IgD-negative memory B cell (primary cell): ENCODE results near the gene CTNNA3. TPM values are rescaled to one million over a fixed set of nuclear protein-coding genes. Genes with fewer than 3 reads are reported as not detected.
"Not testable (repeated sequence)": the region's sequence is repeated elsewhere in the genome, so short reads cannot be mapped to it uniquely, and the experiment has no call there.

ENCODE experiments used
- H3K27ac Mint-ChIP-seq, 3 donors: one replicate each; pipeline ENCODE4 v1.8.0; 2020 to 2022; ENCODE audit warnings: mild to moderate bottlenecking in 3 of 3, mixed read lengths in 3 of 3, moderate library complexity in 1 of 3
- H3K27me3 Mint-ChIP-seq: one replicate; pipeline ENCODE4 v1.8.0; 2021; ENCODE audit warnings: mixed read lengths
- H3K36me3 Mint-ChIP-seq: one replicate; pipeline ENCODE4 v1.8.0; 2020; ENCODE audit warnings: mild to moderate bottlenecking, mixed read lengths
- H3K4me1 Mint-ChIP-seq, 3 donors: one replicate each; pipeline ENCODE4 v1.8.0; 2020 to 2022; ENCODE audit warnings: mixed read lengths in 3 of 3, mild to moderate bottlenecking in 1 of 3
- H3K4me3 Mint-ChIP-seq, 4 donors: one replicate each; pipeline ENCODE4 v1.8.0; 2020 to 2022; ENCODE audit warnings: mild to moderate bottlenecking in 4 of 4, mixed read lengths in 4 of 4, moderate library complexity in 3 of 4
- H3K9me3 Mint-ChIP-seq, 3 donors: one replicate each; pipeline ENCODE4 v1.8.0; 2020 to 2021; ENCODE audit warnings: mixed read lengths in 3 of 3, mild to moderate bottlenecking in 1 of 3
- polyA plus RNA-seq: library from polyadenylated mRNA; unstranded; fragments of 300-500 nt; fragmentation: Illumina TruSeq; gene quantifications from one replicate; pipeline ENCODE4 v1.2.3, GENCODE V29; 2021

CTNNA3 gene
- polyA plus RNA-seq, 1 donor from 2014 or later = 1.0 TPM

DNA sequence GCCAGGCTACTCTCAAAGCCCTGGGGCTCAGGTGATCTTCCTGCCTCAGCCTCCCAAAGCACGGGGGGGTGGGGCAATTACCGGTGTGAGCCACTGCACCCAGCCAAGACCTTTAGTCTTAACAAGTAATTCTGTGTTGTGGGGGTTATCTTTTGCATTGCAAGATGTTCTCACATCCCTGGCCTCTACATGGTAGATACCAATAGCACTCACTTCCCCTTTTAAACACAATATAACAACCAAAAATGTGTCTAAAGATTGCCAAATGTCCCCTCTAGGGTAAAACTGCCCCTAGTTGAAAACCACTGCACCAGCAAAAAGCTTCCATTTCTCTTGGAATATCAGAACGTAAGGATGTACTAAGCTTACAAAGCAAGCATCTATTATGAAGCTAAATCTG is 225.0 kb downstream of the CTNNA3 start:
- Mint-ChIP-seq H3K4me3 (no peak overlapping the region), H3K9me3 (peaks cover 2 to 8% (median 7%) of the 10 kb centered on the region in 3 donors), H3K27me3 (peaks cover 1% of the 10 kb centered on the region), H3K4me1 (no peaks in the 10 kb centered on the region), H3K36me3 (no peaks in the 10 kb centered on the region), H3K27ac (no peak overlapping the region)

- Mint-ChIP-seq H3K4me3 (no peak overlapping the region), H3K9me3 (peaks cover 1 to 4% (median 3%) of the 10 kb centered on the region in 3 donors), H3K4me1 (peaks cover 0 to 2% (median 0%) of the 10 kb centered on the region in 3 donors), H3K27ac (no peak overlapping the region), H3K27me3 (no peaks in the 10 kb centered on the region), H3K36me3 (no peaks in the 10 kb centered on the region)
Measured at GRCh38 chr10:67464278-67464677, 231.7 kb downstream of the CTNNA3 start.

GRCh38 chr10:67452892-67453291 is 243.1 kb downstream of the CTNNA3 start:
- H3K9me3 Mint-ChIP-seq = peaks cover 0 to 18% (median 1%) of the 10 kb centered on the region in 3 donors
- no peaks in the 10 kb centered on the region for H3K4me1 Mint-ChIP-seq
- H3K27ac Mint-ChIP-seq = no peak overlapping the region
- no peak overlapping the region for H3K4me3 Mint-ChIP-seq
- peaks cover 1% of the 10 kb centered on the region for H3K36me3 Mint-ChIP-seq
- H3K27me3 Mint-ChIP-seq = no peaks in the 10 kb centered on the region

- no peaks in the 10 kb centered on the region for H3K36me3 Mint-ChIP-seq
- no peak overlapping the region for H3K4me3 Mint-ChIP-seq
- peaks cover 12 to 27% (median 22%) of the 10 kb centered on the region in 3 donors for H3K9me3 Mint-ChIP-seq
- H3K27me3 Mint-ChIP-seq = no peaks in the 10 kb centered on the region
- H3K4me1 Mint-ChIP-seq = no peaks in the 10 kb centered on the region
- no peak overlapping the region for H3K27ac Mint-ChIP-seq
Measured at GRCh38 chr10:67438605-67439304, 257.2 kb downstream of the CTNNA3 start.

DNA sequence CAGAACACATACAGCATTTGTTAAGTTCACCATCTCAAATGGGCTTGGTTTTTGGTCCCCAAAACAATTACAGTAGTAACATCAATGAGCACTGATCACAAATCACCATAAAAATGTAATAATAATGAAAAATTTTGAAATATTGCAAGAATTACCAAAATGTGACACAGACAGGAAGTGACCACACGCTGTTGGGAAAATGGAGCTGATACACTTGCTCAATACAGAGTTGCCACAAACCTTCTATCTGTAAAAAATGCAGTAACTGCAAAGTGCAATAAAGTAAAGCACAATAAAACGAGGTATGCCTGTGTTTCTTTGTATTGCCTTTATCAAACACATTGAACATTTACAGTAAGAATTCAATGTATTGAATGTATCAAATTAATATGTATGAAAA is 262.7 kb downstream of the CTNNA3 start:
- Mint-ChIP-seq H3K36me3 (no peaks in the 10 kb centered on the region), H3K9me3 (peaks cover 10% of the 10 kb centered on the region in 3 donors), H3K27ac (no peak overlapping the region), H3K27me3 (no peaks in the 10 kb centered on the region), H3K4me1 (no peaks in the 10 kb centered on the region), H3K4me3 (no peak overlapping the region)

DNA sequence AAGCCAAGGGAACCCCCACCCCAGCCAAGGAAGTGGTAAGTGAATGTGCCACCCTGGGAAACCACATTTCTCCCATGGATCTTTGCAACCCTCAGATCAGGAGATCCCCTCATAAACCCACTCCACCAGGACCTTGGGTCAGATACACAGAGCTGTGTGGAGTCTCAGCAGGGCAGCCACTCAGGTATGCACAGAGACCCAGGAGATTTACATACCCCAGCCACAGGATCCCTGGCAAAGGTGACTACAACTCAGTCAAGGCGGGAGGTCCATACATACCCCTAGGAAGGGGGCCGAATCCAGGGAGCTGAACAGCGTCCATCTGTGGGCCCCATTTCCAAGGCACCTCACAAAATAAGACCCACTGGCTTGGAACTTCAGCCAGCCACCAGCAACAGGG is 293.4 kb downstream of the CTNNA3 start:
- H3K36me3 Mint-ChIP-seq = no peaks in the 10 kb centered on the region
- no peak overlapping the region for H3K27ac Mint-ChIP-seq
- no peak overlapping the region for H3K4me3 Mint-ChIP-seq
- H3K27me3 Mint-ChIP-seq = no peaks in the 10 kb centered on the region
- H3K9me3 Mint-ChIP-seq = peaks cover 10 to 28% (median 16%) of the 10 kb centered on the region in 3 donors
- no peaks in the 10 kb centered on the region for H3K4me1 Mint-ChIP-seq

GRCh38 chr10:67401711-67402110 is 294.3 kb downstream of the CTNNA3 start:
- H3K27me3 Mint-ChIP-seq = no peaks in the 10 kb centered on the region
- peaks cover 8 to 23% (median 13%) of the 10 kb centered on the region in 3 donors for H3K9me3 Mint-ChIP-seq
- no peaks in the 10 kb centered on the region for H3K36me3 Mint-ChIP-seq
- no peak overlapping the region for H3K4me3 Mint-ChIP-seq
- no peak overlapping the region for H3K27ac Mint-ChIP-seq
- H3K4me1 Mint-ChIP-seq = no peaks in the 10 kb centered on the region

DNA sequence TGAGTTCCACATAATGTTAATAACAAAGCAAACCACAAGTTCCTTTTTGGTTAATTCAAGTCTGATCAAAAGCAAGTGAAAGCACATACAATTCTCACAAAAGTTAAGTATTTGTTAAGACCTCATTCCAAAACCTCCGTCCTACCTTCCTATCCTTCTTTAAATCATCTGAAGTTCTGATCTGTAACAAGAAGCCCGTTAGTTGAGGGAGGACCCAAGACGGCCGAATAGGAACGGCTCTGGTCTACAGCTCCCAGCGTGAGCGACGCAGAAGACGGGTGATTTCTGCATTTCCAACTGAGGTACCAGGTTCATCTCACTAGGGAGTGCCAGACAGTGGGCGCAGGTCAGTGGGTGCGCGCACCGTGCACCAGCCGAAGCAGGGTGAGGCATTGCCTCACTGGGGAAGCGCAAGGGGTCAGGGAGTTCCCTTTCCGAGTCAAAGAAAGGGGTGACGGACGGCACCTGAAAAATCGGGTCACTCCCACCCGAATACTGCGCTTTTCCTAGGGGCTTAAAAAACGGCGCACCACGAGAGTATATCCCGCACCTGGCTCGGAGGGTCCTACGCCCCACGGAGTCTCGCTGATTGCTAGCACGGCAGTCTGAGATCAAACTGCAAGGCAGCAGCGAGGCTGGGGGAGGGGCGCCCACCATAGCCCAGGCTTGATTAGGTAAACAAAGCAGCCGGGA is 309.0 kb downstream of the CTNNA3 start:
- not testable (repeated sequence) for H3K27me3 Mint-ChIP-seq, H3K27ac Mint-ChIP-seq, H3K36me3 Mint-ChIP-seq, H3K4me1 Mint-ChIP-seq, H3K9me3 Mint-ChIP-seq
- peak overlapping the region in 1 of 4 donors; percentile 75 for H3K4me3 Mint-ChIP-seq

DNA sequence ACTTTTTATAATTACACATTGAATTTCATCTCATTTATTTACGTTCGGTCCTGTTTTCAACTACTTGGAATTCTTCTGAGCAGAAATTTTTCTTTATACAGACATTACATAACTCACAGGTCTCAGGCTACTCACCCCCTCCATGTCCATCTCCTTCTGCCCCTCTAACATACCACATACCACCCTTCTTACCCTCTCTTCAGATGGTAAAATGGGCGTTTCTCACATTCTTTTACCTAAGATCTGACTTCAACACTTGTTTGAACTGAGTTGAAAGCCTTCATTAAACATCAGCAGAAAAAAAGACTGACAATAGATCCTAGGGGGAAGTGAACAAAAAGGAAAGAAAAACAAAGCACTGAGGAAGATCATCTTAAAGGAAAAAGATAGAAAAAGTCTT is 309.7 kb downstream of the CTNNA3 start:
- Mint-ChIP-seq H3K27ac (no peak overlapping the region), H3K4me1 (no peaks in the 10 kb centered on the region), H3K4me3 (peak overlapping the region in 1 of 4 donors; percentile 10), H3K36me3 (peaks cover 3% of the 10 kb centered on the region), H3K9me3 (no peaks in the 10 kb centered on the region), H3K27me3 (peaks cover 5% of the 10 kb centered on the region)

GRCh38 chr10:67385566-67385965 is 310.4 kb downstream of the CTNNA3 start:
- H3K36me3 Mint-ChIP-seq = peaks cover 3% of the 10 kb centered on the region
- H3K4me1 Mint-ChIP-seq = no peaks in the 10 kb centered on the region
- H3K27ac Mint-ChIP-seq = no peak overlapping the region
- H3K9me3 Mint-ChIP-seq = no peaks in the 10 kb centered on the region
- peaks cover 5% of the 10 kb centered on the region for H3K27me3 Mint-ChIP-seq
- H3K4me3 Mint-ChIP-seq = no peak overlapping the region

GRCh38 chr10:67385089-67385488 is 310.9 kb downstream of the CTNNA3 start:
- Mint-ChIP-seq H3K27ac (no peak overlapping the region), H3K9me3 (no peaks in the 10 kb centered on the region), H3K27me3 (peaks cover 5% of the 10 kb centered on the region), H3K36me3 (peaks cover 3% of the 10 kb centered on the region), H3K4me1 (no peaks in the 10 kb centered on the region), H3K4me3 (no peak overlapping the region)

GRCh38 chr10:67331121-67331910 is 364.7 kb downstream of the CTNNA3 start:
- Mint-ChIP-seq H3K36me3 (no peaks in the 10 kb centered on the region), H3K4me1 (no peaks in the 10 kb centered on the region), H3K27ac (no peak overlapping the region), H3K4me3 (no peak overlapping the region), H3K9me3 (peaks cover 2 to 6% (median 3%) of the 10 kb centered on the region in 3 donors), H3K27me3 (no peaks in the 10 kb centered on the region)

- Mint-ChIP-seq H3K9me3 (peaks cover 9 to 36% (median 12%) of the 10 kb centered on the region in 3 donors), H3K36me3 (no peaks in the 10 kb centered on the region), H3K4me1 (no peaks in the 10 kb centered on the region), H3K4me3 (no peak overlapping the region), H3K27me3 (no peaks in the 10 kb centered on the region), H3K27ac (no peak overlapping the region)
Measured at GRCh38 chr10:67327626-67328535, 368.1 kb downstream of the CTNNA3 start.

- Mint-ChIP-seq H3K27me3 (no peaks in the 10 kb centered on the region), H3K4me3 (no peak overlapping the region), H3K36me3 (no peaks in the 10 kb centered on the region), H3K4me1 (no peaks in the 10 kb centered on the region), H3K27ac (no peak overlapping the region), H3K9me3 (peaks cover 4 to 35% (median 12%) of the 10 kb centered on the region in 3 donors)
Measured at GRCh38 chr10:67319976-67320375, 376.0 kb downstream of the CTNNA3 start.
